Subcutaneous adipose tissue (tissue), 4 donors: ENCODE data around the gene CDKN3. TPM values are rescaled to one million over a fixed set of nuclear protein-coding genes. Genes with fewer than 3 reads are reported as not detected.

Source experiments
- CTCF ChIP-seq: fragments of 450-650 bp; IDR thresholded peaks from one replicate; pipeline ENCODE4 v1.5.1; 2016; ENCODE audit warnings: low read depth, mild to moderate bottlenecking, control low read depth, antibody characterized with exemption, moderate library complexity
- total RNA-seq, 4 donors: library from RNA; depleted of rRNA; stranded (reverse); fragments of >200 nt; gene quantifications; one replicate each; pipeline ENCODE4 v1.1.0, GENCODE V29; 2016

Gene CDKN3
- total RNA-seq, 4 donors from 2014 or later = 2.6 to 4.4 TPM; not detected in 2

DNA sequence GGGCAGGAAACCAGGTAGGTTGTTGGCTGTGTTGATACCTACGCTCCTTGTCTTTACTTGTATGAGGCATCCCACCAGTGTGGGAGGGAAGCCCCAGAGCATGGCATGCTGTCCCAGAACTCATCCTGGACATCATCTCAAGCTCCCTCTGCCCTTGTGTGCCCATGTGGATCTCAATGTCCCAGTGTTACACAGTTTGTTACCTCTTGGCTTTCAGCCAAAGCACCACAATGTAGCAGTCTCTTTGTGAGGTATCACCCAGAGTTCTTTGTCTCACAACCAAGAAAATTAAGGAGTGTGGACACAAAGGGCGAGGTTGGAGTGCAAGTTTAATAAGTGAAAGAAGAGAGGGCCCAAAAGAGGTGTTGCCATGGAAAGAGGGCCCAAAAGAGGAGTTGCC lies 43.1 kb upstream of the CDKN3 start:
- TF ChIP-seq CTCF = no peak

- no peak for TF ChIP-seq CTCF
Observed at GRCh38 chr14:54354096-54354495, 42.7 kb upstream of the CDKN3 start.

DNA sequence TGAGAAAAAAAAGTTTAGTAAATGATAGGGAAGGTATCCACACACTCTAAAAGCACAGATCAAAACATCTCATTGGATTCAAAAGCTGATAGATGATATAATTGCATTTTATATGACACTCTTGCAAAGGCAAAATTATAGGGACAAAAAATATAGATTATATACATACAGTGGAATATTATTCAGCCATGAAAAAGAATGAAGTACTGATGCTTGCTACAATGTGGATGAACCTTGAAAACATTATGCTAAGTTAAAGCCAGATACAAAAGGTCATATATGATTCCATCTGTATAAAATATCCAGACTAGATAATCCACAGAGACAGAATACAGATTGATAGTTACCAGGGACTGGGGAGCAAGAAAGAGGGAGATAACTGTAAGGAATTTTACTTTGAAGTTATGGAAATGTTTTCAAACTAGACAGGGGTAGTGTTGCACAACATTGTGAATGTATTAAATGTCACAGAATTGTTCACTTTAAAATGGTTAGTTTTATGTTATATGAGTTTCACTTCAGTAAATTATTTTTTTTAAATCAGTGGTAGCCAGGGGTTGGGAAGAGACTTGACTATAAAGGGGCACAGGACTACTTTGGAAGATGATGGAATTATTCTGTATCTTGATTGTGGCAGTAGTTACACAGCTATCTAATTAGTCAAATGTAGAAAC lies 41.7 kb upstream of the CDKN3 start:
- TF ChIP-seq CTCF = no peak

- TF ChIP-seq CTCF = no peak
Observed at GRCh38 chr14:54355698-54356097, 41.1 kb upstream of the CDKN3 start.

DNA sequence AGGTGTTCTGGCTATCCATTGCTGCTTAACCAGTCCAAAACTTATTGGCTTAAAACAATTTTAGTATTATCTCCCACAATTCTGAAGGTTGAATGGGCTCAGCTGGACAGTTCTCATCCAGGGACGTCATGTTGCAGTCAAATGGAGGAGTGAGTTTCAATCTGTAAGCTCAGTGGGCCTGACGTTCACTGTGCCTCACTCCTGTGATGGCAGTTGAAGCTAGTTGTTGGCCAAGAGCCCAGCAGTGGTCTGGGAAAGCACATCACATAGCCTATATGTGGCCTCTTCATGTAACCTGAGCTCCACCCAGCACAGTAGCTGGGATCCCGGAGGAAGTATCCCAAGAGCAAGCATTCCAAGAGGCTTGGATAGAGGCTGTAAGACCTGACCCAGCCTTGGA lies 40.6 kb upstream of the CDKN3 start:
- TF ChIP-seq CTCF = no peak

DNA sequence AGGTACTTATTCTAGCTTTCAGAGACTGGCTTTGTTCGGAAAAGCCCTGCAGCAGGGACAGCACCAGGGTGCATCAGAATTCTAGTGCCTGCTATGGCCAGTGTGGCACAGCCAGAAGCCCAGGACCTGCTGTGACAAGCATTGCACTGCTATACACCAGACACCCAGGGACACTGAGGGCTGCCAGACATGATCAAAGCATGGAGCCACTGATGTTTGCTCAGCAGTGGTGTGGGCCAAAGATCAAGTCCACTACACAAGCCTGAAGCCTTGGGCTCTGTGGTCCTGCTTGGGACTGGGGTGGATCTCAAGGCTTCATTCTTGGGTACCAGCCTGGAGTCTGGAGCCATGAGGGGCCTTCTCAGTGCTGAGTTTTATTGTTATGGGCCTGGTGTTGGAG lies 36.1 kb upstream of the CDKN3 start:
- TF ChIP-seq CTCF = no peak

DNA sequence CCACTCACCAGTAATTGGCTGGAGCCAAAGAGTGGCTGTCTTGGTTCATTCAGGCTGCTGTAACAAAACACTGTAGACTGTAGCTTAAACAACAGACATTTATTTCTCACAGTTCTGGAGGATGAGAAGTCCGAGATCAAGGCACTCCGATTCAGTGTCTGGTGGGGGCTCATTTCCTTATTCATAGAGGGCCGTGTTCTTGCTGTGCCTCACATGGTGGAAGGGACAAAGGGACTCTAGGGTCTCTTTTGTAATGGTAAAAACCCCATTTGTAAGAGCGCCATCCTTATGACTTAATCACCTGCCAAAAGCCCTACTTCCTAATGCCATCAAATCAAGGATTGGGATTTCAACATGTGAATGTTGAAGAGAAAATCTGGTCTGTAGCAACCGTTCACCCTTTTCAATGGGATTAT lies 34.7 kb upstream of the CDKN3 start:
- no peak for TF ChIP-seq CTCF
